Keratinocyte (primary cell): ENCODE measurements around the gene IL18RAP.

Experiments
- EZH2 ChIP-seq: IDR thresholded peaks from one replicate; pipeline ENCODE4 v1.6.1; 2012; ENCODE audit warnings: inconsistent platforms, mild to moderate bottlenecking, low read length, moderate library complexity
- TF ChIP-seq, protein P1 (sequence below), 3 experiments: IDR thresholded peaks in 1 of 3; conservative IDR thresholded peaks in 1 of 3; optimal IDR thresholded peaks in 1 of 3; 2 replicates in 2 of 3; 3 replicates in 1 of 3; pipeline versions ENCODE3 to v1.5.1; 2011; ENCODE audit warnings: low read length in 3 of 3, mild to moderate bottlenecking in 3 of 3, moderate library complexity in 2 of 3, control low read depth in 1 of 3, inconsistent platforms in 1 of 3; ENCODE audit not compliant: insufficient read depth in 2 of 3; ENCODE audit errors: extremely low read depth in 1 of 3

GRCh38 chr2:102453501-102453900 lies 30.5 kb downstream of the IL18RAP start:
- TF ChIP-seq, protein P1, sequence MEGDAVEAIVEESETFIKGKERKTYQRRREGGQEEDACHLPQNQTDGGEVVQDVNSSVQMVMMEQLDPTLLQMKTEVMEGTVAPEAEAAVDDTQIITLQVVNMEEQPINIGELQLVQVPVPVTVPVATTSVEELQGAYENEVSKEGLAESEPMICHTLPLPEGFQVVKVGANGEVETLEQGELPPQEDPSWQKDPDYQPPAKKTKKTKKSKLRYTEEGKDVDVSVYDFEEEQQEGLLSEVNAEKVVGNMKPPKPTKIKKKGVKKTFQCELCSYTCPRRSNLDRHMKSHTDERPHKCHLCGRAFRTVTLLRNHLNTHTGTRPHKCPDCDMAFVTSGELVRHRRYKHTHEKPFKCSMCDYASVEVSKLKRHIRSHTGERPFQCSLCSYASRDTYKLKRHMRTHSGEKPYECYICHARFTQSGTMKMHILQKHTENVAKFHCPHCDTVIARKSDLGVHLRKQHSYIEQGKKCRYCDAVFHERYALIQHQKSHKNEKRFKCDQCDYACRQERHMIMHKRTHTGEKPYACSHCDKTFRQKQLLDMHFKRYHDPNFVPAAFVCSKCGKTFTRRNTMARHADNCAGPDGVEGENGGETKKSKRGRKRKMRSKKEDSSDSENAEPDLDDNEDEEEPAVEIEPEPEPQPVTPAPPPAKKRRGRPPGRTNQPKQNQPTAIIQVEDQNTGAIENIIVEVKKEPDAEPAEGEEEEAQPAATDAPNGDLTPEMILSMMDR (optimal IDR thresholded peaks at IDR 0.05 in 1 of 3, IDR thresholded peaks at IDR 0.05 in 1 of 3, conservative IDR thresholded peaks at IDR 0.05 in 1 of 3; ENCODE audit: extremely low read depth in 1 of 3, insufficient read depth in 2 of 3, low read length in 3 of 3) = no peak
- TF ChIP-seq EZH2 = no peak
